ENCODE measurements around the gene ZMYM4.

DNA sequence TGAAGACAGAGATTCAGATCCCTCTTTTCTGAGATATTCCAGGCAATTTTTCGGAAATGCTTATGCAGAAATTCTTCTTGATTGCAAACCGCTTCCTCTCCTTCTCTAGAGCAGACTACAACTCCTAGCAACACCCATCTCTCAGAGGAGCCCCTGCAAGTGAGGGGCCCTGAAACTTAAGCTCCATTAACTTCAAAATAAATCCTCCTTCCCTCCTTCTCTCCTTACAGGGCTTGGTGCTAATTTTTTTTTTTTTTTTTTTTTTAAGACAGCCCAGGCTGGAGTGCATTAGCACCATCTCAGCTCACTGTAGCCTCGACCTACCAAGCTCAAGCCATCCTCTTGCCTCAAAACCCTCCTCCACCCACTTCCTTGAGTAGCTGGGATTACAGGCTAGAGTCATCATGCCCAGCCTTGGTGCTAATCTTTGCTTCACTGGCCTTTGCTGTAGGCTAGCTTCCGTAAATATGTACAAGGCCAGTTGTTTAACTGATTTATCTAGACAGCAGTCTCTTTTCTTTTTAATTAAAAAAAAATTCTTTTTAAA lies 45.4 kb upstream of the ZMYM4 start:
- TF ChIP-seq, protein P1, sequence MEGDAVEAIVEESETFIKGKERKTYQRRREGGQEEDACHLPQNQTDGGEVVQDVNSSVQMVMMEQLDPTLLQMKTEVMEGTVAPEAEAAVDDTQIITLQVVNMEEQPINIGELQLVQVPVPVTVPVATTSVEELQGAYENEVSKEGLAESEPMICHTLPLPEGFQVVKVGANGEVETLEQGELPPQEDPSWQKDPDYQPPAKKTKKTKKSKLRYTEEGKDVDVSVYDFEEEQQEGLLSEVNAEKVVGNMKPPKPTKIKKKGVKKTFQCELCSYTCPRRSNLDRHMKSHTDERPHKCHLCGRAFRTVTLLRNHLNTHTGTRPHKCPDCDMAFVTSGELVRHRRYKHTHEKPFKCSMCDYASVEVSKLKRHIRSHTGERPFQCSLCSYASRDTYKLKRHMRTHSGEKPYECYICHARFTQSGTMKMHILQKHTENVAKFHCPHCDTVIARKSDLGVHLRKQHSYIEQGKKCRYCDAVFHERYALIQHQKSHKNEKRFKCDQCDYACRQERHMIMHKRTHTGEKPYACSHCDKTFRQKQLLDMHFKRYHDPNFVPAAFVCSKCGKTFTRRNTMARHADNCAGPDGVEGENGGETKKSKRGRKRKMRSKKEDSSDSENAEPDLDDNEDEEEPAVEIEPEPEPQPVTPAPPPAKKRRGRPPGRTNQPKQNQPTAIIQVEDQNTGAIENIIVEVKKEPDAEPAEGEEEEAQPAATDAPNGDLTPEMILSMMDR (conservative IDR thresholded peaks at IDR 0.05; ENCODE audit: low read length): no peak
- no peak for TF ChIP-seq EZH2phosphoT487 (IDR thresholded peaks at IDR 0.05; ENCODE audit: borderline replicate concordance, low read depth, low read length)

All from OCI-LY7 (cell line).